ENCODE results near the gene PCBP3.

PCBP3 gene

GRCh38 chr21:45791562-45792418 lies 148.3 kb downstream of the PCBP3 start:
- no peaks in the 10 kb centered on the region for H3K4me1 ChIP-seq (ENCODE audit: insufficient read depth, insufficient read length)
- H3K4me3 ChIP-seq (ENCODE audit: insufficient read length, low read depth), result no peak overlapping the region
- H3K36me3 ChIP-seq (ENCODE audit: insufficient read depth, insufficient read length, low read length), result no peaks in the 10 kb centered on the region
- peaks cover 3% of the 10 kb centered on the region for H3K27me3 ChIP-seq (ENCODE audit: insufficient read depth, insufficient read length)
- no peak for DNase-seq (ENCODE audit: low read depth, low spot score)
- TF ChIP-seq ZNF274 (IDR thresholded peaks at IDR 0.05; ENCODE audit: low read depth, low read length) (no peak), SUZ12 (IDR thresholded peaks at IDR 0.05; ENCODE audit: extremely low read depth, insufficient read depth, insufficient read length) (no peak), YY1 (IDR thresholded peaks at IDR 0.05; ENCODE audit: insufficient read depth, insufficient read length) (no peak)
- no peaks in the 10 kb centered on the region for H3K9me3 ChIP-seq (ENCODE audit: insufficient read depth, low read length)
- H3K9ac ChIP-seq (ENCODE audit: insufficient read length, low read depth), result no peak overlapping the region

DNA sequence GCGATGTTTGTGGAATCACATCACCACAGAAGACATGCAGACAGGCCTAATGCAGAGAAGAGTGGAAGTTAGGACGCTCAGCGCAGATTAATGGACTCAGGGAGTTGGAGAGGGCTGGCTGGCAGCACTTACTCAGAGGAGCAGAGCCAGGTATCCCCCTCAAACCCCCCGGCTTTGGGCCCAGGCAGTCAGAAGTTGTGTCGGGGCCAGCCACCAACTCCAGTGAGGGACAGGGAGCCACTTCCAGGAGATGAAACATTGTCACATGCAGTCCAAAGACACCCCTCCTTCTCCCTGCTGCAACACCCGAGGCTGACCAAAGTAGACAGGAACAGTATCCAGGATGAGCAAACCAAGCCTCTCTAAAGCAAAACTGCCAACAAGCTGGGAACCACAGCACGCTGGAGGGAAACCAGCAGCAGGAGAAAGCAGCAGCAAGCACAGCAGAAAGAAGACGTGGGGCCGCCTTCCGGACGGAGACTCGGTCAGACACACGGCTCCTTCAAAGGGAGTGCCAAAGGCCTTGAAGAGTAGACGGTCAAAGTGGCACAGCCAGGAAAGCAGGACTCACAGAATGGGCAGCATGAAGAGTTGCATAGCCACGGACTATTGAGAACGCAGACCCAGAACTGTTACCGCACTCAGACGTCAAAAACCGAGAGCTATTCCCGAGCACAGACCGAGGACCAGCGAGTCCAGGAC lies 149.3 kb downstream of the PCBP3 start:
- no peak overlapping the region for H3K9ac ChIP-seq (ENCODE audit: insufficient read length, low read depth)
- DNase-seq (ENCODE audit: low read depth, low spot score), result no peak
- H3K27me3 ChIP-seq (ENCODE audit: insufficient read depth, insufficient read length), result peaks cover 3% of the 10 kb centered on the region
- TF ChIP-seq SUZ12 (IDR thresholded peaks at IDR 0.05; ENCODE audit: extremely low read depth, insufficient read depth, insufficient read length) (no peak), YY1 (IDR thresholded peaks at IDR 0.05; ENCODE audit: insufficient read depth, insufficient read length) (no peak), ZNF274 (IDR thresholded peaks at IDR 0.05; ENCODE audit: low read depth, low read length) (no peak)
- no peaks in the 10 kb centered on the region for H3K4me1 ChIP-seq (ENCODE audit: insufficient read depth, insufficient read length)
- H3K4me3 ChIP-seq (ENCODE audit: insufficient read length, low read depth), result no peak overlapping the region
- no peaks in the 10 kb centered on the region for H3K9me3 ChIP-seq (ENCODE audit: insufficient read depth, low read length)
- no peaks in the 10 kb centered on the region for H3K36me3 ChIP-seq (ENCODE audit: insufficient read depth, insufficient read length, low read length)

GRCh38 chr21:45794027-45794426 lies 150.5 kb downstream of the PCBP3 start:
- no peaks in the 10 kb centered on the region for H3K9me3 ChIP-seq (ENCODE audit: insufficient read depth, low read length)
- no peak for DNase-seq (ENCODE audit: low read depth, low spot score)
- peaks cover 3% of the 10 kb centered on the region for H3K27me3 ChIP-seq (ENCODE audit: insufficient read depth, insufficient read length)
- no peaks in the 10 kb centered on the region for H3K36me3 ChIP-seq (ENCODE audit: insufficient read depth, insufficient read length, low read length)
- TF ChIP-seq SUZ12 (IDR thresholded peaks at IDR 0.05; ENCODE audit: extremely low read depth, insufficient read depth, insufficient read length), result no peak
- TF ChIP-seq YY1 (IDR thresholded peaks at IDR 0.05; ENCODE audit: insufficient read depth, insufficient read length), result no peak
- TF ChIP-seq ZNF274 (IDR thresholded peaks at IDR 0.05; ENCODE audit: low read depth, low read length), result no peak
- H3K9ac ChIP-seq (ENCODE audit: insufficient read length, low read depth), result no peak overlapping the region
- no peak overlapping the region for H3K4me3 ChIP-seq (ENCODE audit: insufficient read length, low read depth)
- no peaks in the 10 kb centered on the region for H3K4me1 ChIP-seq (ENCODE audit: insufficient read depth, insufficient read length)

DNA sequence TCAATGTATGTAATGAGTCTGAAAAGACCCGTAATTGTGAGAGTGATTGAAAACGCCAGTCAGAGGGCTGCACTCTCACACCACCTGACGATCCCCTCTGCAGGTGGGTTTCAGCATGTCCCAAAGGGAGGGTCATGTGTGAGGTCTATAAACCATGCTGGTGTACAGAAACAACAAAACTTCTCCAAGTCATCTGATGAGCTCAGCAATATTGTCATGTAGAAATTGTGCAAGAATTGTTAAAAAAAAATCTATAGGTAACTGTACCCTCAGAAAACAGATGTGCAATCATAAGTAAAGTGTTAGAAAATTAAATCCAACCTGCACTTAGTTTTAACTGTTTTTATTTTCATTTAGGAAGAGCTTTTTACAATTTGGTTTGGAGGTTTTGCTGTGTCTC lies 152.5 kb downstream of the PCBP3 start:
- no peak for TF ChIP-seq YY1 (IDR thresholded peaks at IDR 0.05; ENCODE audit: insufficient read depth, insufficient read length)
- no peak for TF ChIP-seq SUZ12 (IDR thresholded peaks at IDR 0.05; ENCODE audit: extremely low read depth, insufficient read depth, insufficient read length)
- no peak for TF ChIP-seq ZNF274 (IDR thresholded peaks at IDR 0.05; ENCODE audit: low read depth, low read length)
- no peak for DNase-seq (ENCODE audit: low read depth, low spot score)
- H3K9me3 ChIP-seq (ENCODE audit: insufficient read depth, low read length), result no peaks in the 10 kb centered on the region
- no peak overlapping the region for H3K9ac ChIP-seq (ENCODE audit: insufficient read length, low read depth)
- no peaks in the 10 kb centered on the region for H3K36me3 ChIP-seq (ENCODE audit: insufficient read depth, insufficient read length, low read length)
- H3K27me3 ChIP-seq (ENCODE audit: insufficient read depth, insufficient read length), result peaks cover 3% of the 10 kb centered on the region
- peaks cover 8% of the 10 kb centered on the region for H3K4me1 ChIP-seq (ENCODE audit: insufficient read depth, insufficient read length)
- no peak overlapping the region for H3K4me3 ChIP-seq (ENCODE audit: insufficient read length, low read depth)

DNA sequence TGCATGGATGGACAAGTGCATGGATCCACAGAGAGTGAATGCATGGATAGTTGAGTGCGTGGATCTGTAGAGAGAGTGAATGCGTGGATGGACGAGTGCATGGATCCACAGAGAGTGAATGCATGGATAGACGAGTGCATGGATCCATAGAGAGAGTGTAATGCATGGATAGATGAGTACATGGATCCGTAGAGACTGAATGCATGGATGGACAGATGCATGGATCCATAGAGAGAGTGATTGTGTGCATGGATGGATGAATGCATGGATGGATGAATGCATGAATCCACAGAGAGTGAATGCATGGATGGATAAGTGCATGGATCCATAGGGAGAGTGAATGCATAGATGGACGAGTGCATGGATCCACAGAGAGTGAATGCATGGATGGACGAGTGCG lies 153.8 kb downstream of the PCBP3 start:
- no peak overlapping the region for H3K4me3 ChIP-seq (ENCODE audit: insufficient read length, low read depth)
- H3K9me3 ChIP-seq (ENCODE audit: insufficient read depth, low read length), result no peaks in the 10 kb centered on the region
- peaks cover 3% of the 10 kb centered on the region for H3K27me3 ChIP-seq (ENCODE audit: insufficient read depth, insufficient read length)
- no peak overlapping the region for H3K9ac ChIP-seq (ENCODE audit: insufficient read length, low read depth)
- DNase-seq (ENCODE audit: low read depth, low spot score), result no peak
- no peaks in the 10 kb centered on the region for H3K36me3 ChIP-seq (ENCODE audit: insufficient read depth, insufficient read length, low read length)
- TF ChIP-seq ZNF274 (IDR thresholded peaks at IDR 0.05; ENCODE audit: low read depth, low read length) (no peak), SUZ12 (IDR thresholded peaks at IDR 0.05; ENCODE audit: extremely low read depth, insufficient read depth, insufficient read length) (no peak), YY1 (IDR thresholded peaks at IDR 0.05; ENCODE audit: insufficient read depth, insufficient read length) (no peak)
- peaks cover 8% of the 10 kb centered on the region for H3K4me1 ChIP-seq (ENCODE audit: insufficient read depth, insufficient read length)

- DNase-seq (ENCODE audit: low read depth, low spot score), result no peak
- H3K9ac ChIP-seq (ENCODE audit: insufficient read length, low read depth), result no peak overlapping the region
- peaks cover 15% of the 10 kb centered on the region for H3K4me1 ChIP-seq (ENCODE audit: insufficient read depth, insufficient read length)
- H3K9me3 ChIP-seq (ENCODE audit: insufficient read depth, low read length), result no peaks in the 10 kb centered on the region
- no peak for TF ChIP-seq SUZ12 (IDR thresholded peaks at IDR 0.05; ENCODE audit: extremely low read depth, insufficient read depth, insufficient read length)
- no peak for TF ChIP-seq ZNF274 (IDR thresholded peaks at IDR 0.05; ENCODE audit: low read depth, low read length)
- no peak overlapping the region for H3K4me3 ChIP-seq (ENCODE audit: insufficient read length, low read depth)
- H3K36me3 ChIP-seq (ENCODE audit: insufficient read depth, insufficient read length, low read length), result no peaks in the 10 kb centered on the region
- H3K27me3 ChIP-seq (ENCODE audit: insufficient read depth, insufficient read length), result no peaks in the 10 kb centered on the region
Observed at GRCh38 chr21:45799765-45800338, 156.3 kb downstream of the PCBP3 start.
